M059J (cell line): ENCODE results near the gene TSPO. TPM values are rescaled to one million over a fixed set of nuclear protein-coding genes. Genes with fewer than 3 reads are reported as not detected.

Experiments
- total RNA-seq: library from RNA; depleted of rRNA; stranded (reverse); fragments of >200 nt; shearing (Covaris generic); gene quantifications from 2 replicates; pipeline ENCODE4 v1.2.3, GENCODE V29; 2014; rRNA removed

The TSPO gene
- total RNA-seq, 1 experiment from 2014 or later: 194 TPM

Other genes with a start within 250 kb of the TSPO start
- gene PACSIN2, start 136.4 kb upstream of the TSPO start, total RNA-seq: 31.0 and 51.0 TPM in 2 replicates
- gene TTLL1, start 62.2 kb upstream of the TSPO start, total RNA-seq: 2.1 and 6.2 TPM in 2 replicates
- 0.86 and 1.1 TPM in 2 replicates for gene BIK, start 40.8 kb upstream of the TSPO start, total RNA-seq
- gene MCAT, start 8.2 kb upstream of the TSPO start, total RNA-seq: 14.7 and 15.3 TPM in 2 replicates
- 13.6 and 21.6 TPM in 2 replicates for gene TTLL12, start 35.6 kb downstream of the TSPO start, total RNA-seq
- gene SCUBE1, start 191.8 kb downstream of the TSPO start, total RNA-seq: 11.5 and 17.4 TPM in 2 replicates